GM18511 (cell line): Measurements from ENCODE around the gene KCNQ1OT1.

ENCODE experiments used
- ATAC-seq: cut with Tn5 transposase; IDR thresholded peaks from one replicate; pipeline ENCODE4 v1.9.1; 2021; ENCODE audit warnings: mild to moderate bottlenecking, moderate library complexity; ENCODE audit not compliant: unreplicated experiment

Gene KCNQ1OT1

DNA sequence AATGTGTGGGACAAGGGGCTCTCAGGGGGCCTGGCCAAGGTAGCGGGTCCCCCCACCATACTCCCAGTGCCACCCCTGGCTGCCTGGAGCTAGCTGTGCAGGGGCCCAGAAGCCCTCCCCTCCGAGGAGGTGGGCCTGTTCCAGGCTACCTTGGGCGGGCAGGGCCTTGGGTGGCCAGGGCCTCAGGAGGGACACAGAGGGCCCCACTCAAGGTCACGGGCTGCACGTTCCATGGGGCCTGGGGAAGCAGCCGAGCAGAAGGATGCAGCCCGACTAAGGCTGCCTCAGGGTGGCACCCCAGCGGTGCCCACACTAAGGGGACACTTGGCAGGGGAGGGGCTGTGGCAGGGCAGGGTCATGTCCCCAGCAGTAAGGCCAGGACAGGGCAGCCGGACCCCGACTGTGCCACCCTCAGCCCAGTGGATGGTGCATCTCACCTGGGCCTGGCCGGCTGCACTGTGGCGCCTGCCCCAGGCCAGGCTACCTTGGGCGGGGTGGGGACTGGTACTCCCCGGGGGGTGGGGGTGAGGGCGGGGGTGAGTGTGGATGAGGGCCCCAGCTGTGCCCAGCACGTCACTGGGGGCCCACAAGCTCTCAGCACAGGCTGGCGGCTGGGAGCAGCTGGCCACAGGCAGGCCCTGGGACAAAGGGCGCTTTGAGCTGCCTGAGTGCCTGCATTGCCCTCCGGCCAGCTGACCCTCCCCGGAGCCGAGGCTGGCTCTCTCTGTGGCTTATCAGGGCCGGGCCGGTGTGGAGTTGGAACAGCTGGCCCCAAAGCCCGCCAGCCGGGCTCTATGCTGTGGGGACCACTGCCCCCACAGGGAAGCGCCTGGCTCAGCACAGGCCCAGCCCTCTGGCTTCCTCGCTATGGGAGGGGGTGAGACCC is 137.9 kb downstream of the KCNQ1OT1 start:
- ATAC-seq, result no peak

DNA sequence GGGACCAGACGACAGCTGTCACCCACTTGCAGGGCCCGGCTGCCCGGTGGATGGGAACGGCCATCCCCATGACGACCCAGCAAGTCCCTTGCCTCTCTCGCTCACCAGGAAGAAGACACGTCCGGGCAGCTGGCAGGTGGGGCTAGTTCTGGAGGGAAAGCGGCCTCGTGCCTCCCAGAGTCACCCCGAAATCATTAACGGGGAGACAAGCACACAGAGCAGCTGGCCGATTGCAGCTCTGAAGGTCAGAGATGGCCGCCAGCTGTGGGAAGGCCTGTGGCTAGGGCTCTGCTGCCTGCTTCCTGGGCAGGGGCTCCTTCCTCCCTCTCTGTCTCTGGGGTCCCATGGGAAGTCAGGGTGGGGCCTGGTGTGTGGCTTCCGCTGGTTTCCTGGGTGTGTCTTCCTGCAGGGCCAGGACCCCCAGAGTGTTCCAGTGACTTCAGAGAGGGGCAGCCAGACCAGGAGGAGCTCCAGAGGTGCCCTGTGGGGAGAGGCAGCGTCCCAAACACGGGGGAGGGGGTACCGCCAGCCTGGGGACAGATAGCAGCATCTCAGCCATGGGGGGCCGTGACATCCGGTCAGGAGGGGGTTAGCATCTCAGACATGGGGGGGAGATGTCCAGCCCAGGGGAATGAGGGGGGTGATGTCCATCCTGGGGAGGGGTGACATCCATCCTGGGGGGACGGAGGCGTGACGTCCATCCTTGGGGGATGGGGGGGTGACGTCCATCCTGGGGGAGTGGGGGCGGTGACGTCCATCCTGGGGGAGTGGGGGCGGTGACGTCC is 140.1 kb downstream of the KCNQ1OT1 start:
- no peak for ATAC-seq

DNA sequence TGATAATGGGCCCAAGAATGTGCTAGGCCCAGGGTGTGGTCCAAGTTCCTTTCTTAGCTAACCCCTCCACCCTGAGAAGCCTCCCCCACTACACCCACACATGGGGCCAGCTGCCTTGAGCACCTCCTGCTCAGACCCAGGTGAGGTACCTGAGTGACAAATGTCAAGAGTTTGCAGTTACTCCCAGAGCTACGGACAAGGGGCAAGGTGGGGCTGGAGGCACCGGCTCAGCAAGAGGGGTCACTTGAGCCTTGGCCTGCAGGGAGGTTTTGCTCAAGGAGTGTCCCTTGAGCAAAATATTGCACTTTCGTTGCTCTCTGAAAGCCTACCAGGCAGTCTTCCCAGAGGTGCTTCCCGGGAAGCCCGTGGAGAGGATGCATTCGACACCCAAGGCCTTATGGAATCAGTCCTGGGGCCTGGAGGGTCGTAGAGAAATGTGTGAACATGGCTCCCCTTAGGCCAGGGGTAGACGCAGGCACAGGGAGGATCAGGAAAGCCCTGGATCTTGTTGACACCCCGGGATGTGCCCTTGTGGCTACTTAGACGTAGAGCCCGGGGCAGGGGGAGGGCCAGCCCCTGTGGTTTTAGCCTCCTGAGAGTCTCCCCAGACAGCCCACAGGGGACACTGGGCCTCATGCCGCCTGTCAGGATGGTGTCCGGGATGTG is 140.8 kb downstream of the KCNQ1OT1 start:
- ATAC-seq, result no peak

DNA sequence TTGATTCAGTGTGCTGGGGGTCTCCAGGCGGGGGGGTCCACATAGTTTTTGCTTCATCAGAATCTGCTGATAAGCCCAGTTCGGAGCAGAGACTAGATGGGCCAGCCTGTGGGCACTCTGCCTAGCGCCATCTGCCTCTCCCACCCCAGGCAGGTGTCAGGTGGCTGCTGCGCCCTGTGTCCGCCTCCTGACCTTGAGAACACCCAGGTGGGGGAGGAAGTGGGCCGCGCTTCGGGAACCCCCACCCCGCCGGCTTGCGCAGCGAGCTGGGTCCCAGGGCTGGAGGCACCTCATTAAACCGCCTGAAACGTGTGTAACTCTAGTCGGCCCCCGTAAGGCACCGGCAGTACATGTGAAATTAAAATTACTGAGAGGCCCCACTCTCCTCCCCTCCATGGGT is 141.4 kb downstream of the KCNQ1OT1 start:
- no peak for ATAC-seq
